HepG2 (cell line): ENCODE measurements around the gene KISS1R. TPM values are rescaled to one million over a fixed set of nuclear protein-coding genes. Genes with fewer than 3 reads are reported as not detected.
A peak's percentile ranks its signal among the peaks of the same experiment; 100 is the strongest.

Experiments used
- ATF7 ChIP-seq, 2 experiments: fragments of 450-650 bp in 1 of 2; sonication (generic) in 1 of 2; formaldehyde crosslinking in 1 of 2; IDR thresholded peaks; 2 replicates each; pipeline versions ENCODE4 v1.4.0 to v1.6.1; 2016 to 2020; ENCODE audit warnings: antibody characterized with exemption in 1 of 2, mild to moderate bottlenecking in 1 of 2, missing genetic modification reagents in 1 of 2
- CC2D1A ChIP-seq: sonication (generic); formaldehyde crosslinking; IDR thresholded peaks from 2 replicates; pipeline ENCODE4 v1.8.1; 2023; ENCODE audit warnings: mild to moderate bottlenecking, missing genetic modification reagents
- CREBL2 ChIP-seq: sonication (generic); formaldehyde crosslinking; IDR thresholded peaks from 2 replicates; pipeline ENCODE4 v1.8.1; 2023; ENCODE audit warnings: missing genetic modification reagents, mild to moderate bottlenecking, borderline replicate concordance
- EEA1 ChIP-seq: sonication (generic); formaldehyde crosslinking; IDR thresholded peaks from 2 replicates; pipeline ENCODE4 v1.5.1; 2020; ENCODE audit warnings: mild to moderate bottlenecking, missing genetic modification reagents, borderline replicate concordance
- FIP1L1 ChIP-seq: fragments of 200-400 bp; formaldehyde crosslinking; IDR thresholded peaks from 2 replicates; pipeline ENCODE4 v1.6.1; 2018; ENCODE audit warnings: low read depth, mild to moderate bottlenecking, low read length, moderate library complexity, borderline replicate concordance; ENCODE audit not compliant: insufficient read depth
- FLYWCH1 ChIP-seq: sonication (generic); formaldehyde crosslinking; IDR thresholded peaks from 2 replicates; pipeline ENCODE4 v1.8.1; 2023; ENCODE audit warnings: mild to moderate bottlenecking, missing genetic modification reagents
- FOXK1 ChIP-seq: sonication (generic); formaldehyde crosslinking; IDR thresholded peaks from 2 replicates; pipeline ENCODE4 v1.4.0; 2020; ENCODE audit warnings: low read depth, missing genetic modification reagents, borderline replicate concordance
- JARID2 ChIP-seq: sonication (generic); formaldehyde crosslinking; IDR thresholded peaks from 2 replicates; pipeline ENCODE4 v1.8.1; 2023; ENCODE audit warnings: missing genetic modification reagents, inconsistent platforms; ENCODE audit not compliant: insufficient replicate concordance
- NR2C2 ChIP-seq: sonication (generic); formaldehyde crosslinking; IDR thresholded peaks from 2 replicates; pipeline ENCODE4 v1.4.0; 2020; ENCODE audit warnings: missing genetic modification reagents, mild to moderate bottlenecking, moderate library complexity, borderline replicate concordance
- PRDM15 ChIP-seq: sonication (generic); formaldehyde crosslinking; IDR thresholded peaks from 2 replicates; pipeline ENCODE4 v1.4.0; 2020; ENCODE audit warnings: missing genetic modification reagents
- PTBP1 ChIP-seq: fragments of 200-400 bp; formaldehyde crosslinking; IDR thresholded peaks from 2 replicates; pipeline ENCODE4 v1.6.1; 2018; ENCODE audit warnings: low read length, low read depth; ENCODE audit not compliant: poor library complexity, severe bottlenecking
- SRY ChIP-seq: sonication (generic); formaldehyde crosslinking; IDR thresholded peaks from 2 replicates; pipeline ENCODE4 v1.8.0; 2022; ENCODE audit warnings: mild to moderate bottlenecking, missing genetic modification reagents
- TEAD3 ChIP-seq: optimal IDR thresholded peaks from 2 replicates; pipeline ENCODE3; 2016; ENCODE audit warnings: borderline replicate concordance
- TP53 ChIP-seq: sonication (generic); formaldehyde crosslinking; conservative IDR thresholded peaks from 2 replicates; pipeline ENCODE4 v1.4.0; 2020; ENCODE audit warnings: missing genetic modification reagents
- ZBTB26 ChIP-seq: IDR thresholded peaks from 2 replicates; pipeline ENCODE4 v1.6.1; 2016; ENCODE audit warnings: missing compliant biosample characterization, missing genetic modification reagents, borderline replicate concordance
- ZBTB38 ChIP-seq: sonication (generic); formaldehyde crosslinking; IDR thresholded peaks from 2 replicates; pipeline ENCODE4 v1.5.1; 2020; ENCODE audit warnings: mild to moderate bottlenecking, missing genetic modification reagents
- ZMAT3 ChIP-seq: sonication (generic); formaldehyde crosslinking; conservative IDR thresholded peaks from 2 replicates; pipeline ENCODE4 v1.7.0; 2021; ENCODE audit warnings: missing genetic modification reagents
- ZNF263 ChIP-seq: sonication (generic); formaldehyde crosslinking; IDR thresholded peaks from 2 replicates; pipeline ENCODE4 v1.4.0; 2020; ENCODE audit warnings: missing genetic modification reagents
- ZNF331 ChIP-seq: sonication (generic); formaldehyde crosslinking; IDR thresholded peaks from 2 replicates; pipeline ENCODE4 v1.4.0; 2020; ENCODE audit warnings: missing genetic modification reagents
- ZNF484 ChIP-seq: sonication (generic); formaldehyde crosslinking; IDR thresholded peaks from 2 replicates; pipeline ENCODE4 v1.5.1; 2020; ENCODE audit warnings: mild to moderate bottlenecking, low read depth, missing genetic modification reagents, borderline replicate concordance
- ZNF629 ChIP-seq: sonication (generic); formaldehyde crosslinking; conservative IDR thresholded peaks from 2 replicates; pipeline ENCODE4 v1.5.0; 2020; ENCODE audit warnings: missing genetic modification reagents
- ZNF703 ChIP-seq: sonication (generic); formaldehyde crosslinking; IDR thresholded peaks from 2 replicates; pipeline ENCODE4 v1.5.1; 2020; ENCODE audit warnings: missing genetic modification reagents, mild to moderate bottlenecking, moderate library complexity, borderline replicate concordance
- ZNF784 ChIP-seq: sonication (generic); formaldehyde crosslinking; IDR thresholded peaks from 2 replicates; pipeline ENCODE4 v1.5.1; 2020; ENCODE audit warnings: missing genetic modification reagents, mild to moderate bottlenecking, borderline replicate concordance
- ZSCAN9 ChIP-seq: IDR thresholded peaks from 2 replicates; pipeline ENCODE4 v1.6.1; 2016; ENCODE audit warnings: borderline replicate concordance
- polyA plus RNA-seq, 8 experiments: library from polyadenylated mRNA; depleted of rRNA in 3 of 8; stranded (reverse) in 7 of 8; unstranded in 1 of 8; fragments of >200 nt; fragmentation: Illumina TruSeq in 4 of 8; extraction: Trizol in 4 of 8; gene quantifications; 2 replicates each; pipeline versions ENCODE4 v1.2.1 to v1.2.3, GENCODE V29; 2011 to 2016; ENCODE audit warnings: low read depth in 4 of 8, missing spikeins in 1 of 8, mixed read lengths in 1 of 8; ENCODE audit not compliant: insufficient read depth in 1 of 8
- total RNA-seq, 5 experiments: library from RNA; depleted of rRNA; stranded (reverse); fragments of >200 nt; fragmentation: Illumina TruSeq; extraction: Trizol; gene quantifications; 2 replicates each; pipeline ENCODE4 v1.2.3, GENCODE V29; 2016; ENCODE audit warnings: low read depth in 1 of 5

KISS1R gene
- total and polyA plus RNA-seq, 2 of the 13 experiments (the other 11 are each of a cell fraction or from before 2014, with no cell fraction given), result 1.1 to 10.2 TPM

GRCh38 chr19:925087-925525, 8.0 kb downstream of the KISS1R start (continued):
- TF ChIP-seq PRDM15 (CRISPR knock-in tag), result peak; percentile 38; the same call in 1 of the 2 replicates
- peak; percentile 45; the same call in 1 of the 2 replicates for TF ChIP-seq ZBTB26 (CRISPR knock-in tag)
- 0 out of 2 replicates have a peak, but pooled peaks have one; percentile 38 for TF ChIP-seq FIP1L1
- no peak for TF ChIP-seq TEAD3
- 0 out of 2 replicates have a peak, but pooled peaks have one; percentile 45 for TF ChIP-seq ZMAT3
- 0 out of 2 replicates have a peak, but pooled peaks have one; percentile 4 for TF ChIP-seq FLYWCH1
- TF ChIP-seq CREBL2, result no peak
- TF ChIP-seq ATF7 (IDR thresholded peaks at IDR 0.05), result no peak
- peak; percentile 51; the same call in 1 of the 2 replicates for TF ChIP-seq ATF7 (CRISPR knock-in tag; IDR thresholded peaks at IDR 0.05)
- TF ChIP-seq ZBTB38 (CRISPR knock-in tag), result 0 out of 2 replicates have a peak, but pooled peaks have one; percentile 11
- TF ChIP-seq FOXK1, result peak; percentile 27; the same call in 1 of the 2 replicates
- TF ChIP-seq NR2C2 (CRISPR knock-in tag), result peak; percentile 10; the same call in 1 of the 2 replicates
- peak; percentile 100 for TF ChIP-seq ZNF629
- no peak for TF ChIP-seq ZNF703 (CRISPR knock-in tag)
- TF ChIP-seq PTBP1, result peak; percentile 82
- 0 out of 2 replicates have a peak, but pooled peaks have one; percentile 31 for TF ChIP-seq SRY (CRISPR knock-in tag)
- TF ChIP-seq CC2D1A (CRISPR knock-in tag), result no peak
- TF ChIP-seq EEA1 (CRISPR knock-in tag), result peak; percentile 80; the same call in 1 of the 2 replicates
- TF ChIP-seq ZNF331 (CRISPR knock-in tag), result no peak
- no peak for TF ChIP-seq ZNF263
- TF ChIP-seq TP53 (CRISPR knock-in tag), result no peak
- peak; percentile 52 for TF ChIP-seq ZSCAN9 (CRISPR knock-in tag)
- no peak for TF ChIP-seq JARID2 (CRISPR knock-in tag)
- no peak for TF ChIP-seq ZNF784
- 0 out of 2 replicates have a peak, but pooled peaks have one; percentile 14 for TF ChIP-seq ZNF484 (CRISPR knock-in tag)
